DOHH2 (cell line): Measurements from ENCODE around the gene IKZF2.
A peak's percentile ranks its signal among the peaks of the same experiment; 100 is the strongest.

Source experiments
- H3F3A ChIP-seq: fragments of 200-600 bp; sonication (generic), shearing (Covaris generic); 2 replicates; pipeline ENCODE4 v1.6.0; 2016; ENCODE audit warnings: antibody characterized with exemption, mild to moderate bottlenecking; ENCODE audit not compliant: control insufficient read depth, insufficient read depth
- H3K27ac ChIP-seq: fragments of 200-600 bp; sonication (generic); 2 replicates; pipeline ENCODE4 v1.5.1; 2014; ENCODE audit warnings: low read depth, mild to moderate bottlenecking, low read length, moderate library complexity
- H3K27me3 ChIP-seq: fragments of 200-600 bp; sonication (generic); 2 replicates; pipeline ENCODE4 v1.6.1; 2014; ENCODE audit warnings: mild to moderate bottlenecking, low read length, mixed read lengths; ENCODE audit not compliant: control insufficient read depth
- H3K36me3 ChIP-seq: fragments of 200-600 bp; sonication (generic); 2 replicates; pipeline ENCODE4 v1.6.1; 2014; ENCODE audit warnings: mild to moderate bottlenecking, low read length, moderate library complexity, mixed read lengths; ENCODE audit not compliant: control insufficient read depth
- H3K4me1 ChIP-seq: fragments of 200-600 bp; sonication (generic); 2 replicates; pipeline ENCODE4 v1.6.1; 2014; ENCODE audit warnings: mild to moderate bottlenecking, low read length, mixed read lengths; ENCODE audit not compliant: control insufficient read depth
- H3K4me2 ChIP-seq: fragments of 200-600 bp; sonication (generic); 2 replicates; pipeline ENCODE4 v1.6.0; 2014; ENCODE audit warnings: mild to moderate bottlenecking, low read length, moderate library complexity
- H3K4me3 ChIP-seq: fragments of 200-600 bp; sonication (generic); 2 replicates; pipeline ENCODE4 v1.5.1; 2014; ENCODE audit warnings: mild to moderate bottlenecking, low read length, mixed read lengths
- H3K79me2 ChIP-seq: fragments of 200-600 bp; sonication (generic); 2 replicates; pipeline ENCODE4 v1.6.1; 2014; ENCODE audit warnings: mild to moderate bottlenecking, low read length, mixed read lengths; ENCODE audit not compliant: control insufficient read depth
- H3K9me2 ChIP-seq: fragments of 200-600 bp; sonication (generic); replicated peaks from 2 replicates; pipeline ENCODE4 v1.6.1; 2014; ENCODE audit warnings: mild to moderate bottlenecking, low read length, mixed read lengths; ENCODE audit not compliant: control insufficient read depth
- H3K9me3 ChIP-seq: fragments of 200-600 bp; sonication (generic); 2 replicates; pipeline ENCODE4 v1.6.1; 2014; ENCODE audit warnings: antibody characterized with exemption, low read length, mixed read lengths; ENCODE audit not compliant: control insufficient read depth, insufficient read depth
- H4K20me1 ChIP-seq: fragments of 200-600 bp; sonication (generic); 2 replicates; pipeline ENCODE4 v1.6.0; 2014; ENCODE audit warnings: low read depth, mild to moderate bottlenecking, antibody characterized with exemption, low read length, moderate library complexity; ENCODE audit not compliant: control insufficient read depth, insufficient read depth
- CTCF ChIP-seq: fragments of 200-600 bp; sonication (generic); IDR thresholded peaks from one replicate; pipeline ENCODE4 v1.5.1; 2014; ENCODE audit warnings: antibody characterized with exemption, mild to moderate bottlenecking, low read depth, low read length; ENCODE audit not compliant: poor library complexity, severe bottlenecking
- EZH2phosphoT487 ChIP-seq: fragments of 200-600 bp; sonication (generic); IDR thresholded peaks from 2 replicates; pipeline ENCODE4 v1.6.1; 2017; ENCODE audit warnings: borderline replicate concordance, mild to moderate bottlenecking, antibody characterized with exemption, low read length, moderate library complexity, mixed read lengths

The IKZF2 gene

DNA sequence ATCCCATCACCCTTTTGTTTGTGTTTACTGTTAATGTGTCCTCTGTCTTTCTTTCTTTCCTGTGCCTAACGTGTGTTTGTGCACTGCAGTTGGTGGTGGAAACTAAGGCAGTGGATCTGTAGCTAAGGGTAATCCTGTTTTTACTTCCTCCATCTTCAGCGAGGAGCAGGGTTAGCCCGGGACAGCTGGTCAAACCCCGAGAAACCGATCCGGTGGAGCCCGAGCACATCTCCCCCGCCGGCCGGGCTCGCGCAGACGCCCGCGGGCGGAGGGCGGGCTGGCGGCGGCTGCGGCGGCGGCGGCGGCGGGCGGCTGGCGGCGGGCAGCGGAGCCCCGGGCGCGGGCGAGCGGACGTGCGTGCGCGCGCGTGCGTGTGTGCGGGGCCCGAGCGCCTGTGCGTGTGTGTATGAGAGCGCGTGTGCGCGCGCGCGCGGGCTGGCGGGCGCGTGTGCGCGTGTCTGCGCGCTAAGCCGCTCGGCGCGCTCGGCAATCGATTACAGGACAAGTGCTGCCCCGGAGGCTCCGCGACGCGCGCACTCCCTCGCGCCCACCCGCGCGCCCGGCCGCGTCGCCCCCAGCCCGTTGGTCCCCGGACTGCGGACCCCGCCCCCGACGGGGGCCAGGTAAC, at the start of gene IKZF2:
Gene IKZF2 (minus strand): TSS at position 176 of the 628 bp plus-strand sequence. CDS start 2,983 bp downstream, outside the sequence.
- H3K27me3 ChIP-seq: no peaks in the 10 kb centered on the region
- peaks cover 56% of the 10 kb centered on the region for H3K79me2 ChIP-seq
- H3K4me3 ChIP-seq: peak within 1 kb of the TSS; percentile 91
- peak within 1 kb of the TSS; percentile 89 for H3K27ac ChIP-seq
- H4K20me1 ChIP-seq: no peaks in the 10 kb centered on the region
- peaks cover 20% of the 10 kb centered on the region for H3F3A ChIP-seq
- TF ChIP-seq EZH2phosphoT487 (no peak), CTCF (no peak)
- H3K4me2 ChIP-seq: peak within 1 kb of the TSS; percentile 93
- no peaks in the 10 kb centered on the region for H3K9me2 ChIP-seq
- peaks cover 15% of the 10 kb centered on the region for H3K36me3 ChIP-seq
- H3K4me1 ChIP-seq: peaks cover 59% of the 10 kb centered on the region
- no peaks in the 10 kb centered on the region for H3K9me3 ChIP-seq

GRCh38 chr2:213199871-213200270, 48.5 kb upstream of the IKZF2 start:
- H3K4me1 ChIP-seq: peaks cover 16% of the 10 kb centered on the region
- no peak overlapping the region for H3K4me2 ChIP-seq
- no peaks in the 10 kb centered on the region for H3K36me3 ChIP-seq
- H3K27me3 ChIP-seq: no peaks in the 10 kb centered on the region
- H3K79me2 ChIP-seq: no peaks in the 10 kb centered on the region
- H3F3A ChIP-seq: no peaks in the 10 kb centered on the region
- no peaks in the 10 kb centered on the region for H4K20me1 ChIP-seq
- H3K9me2 ChIP-seq: no peaks in the 10 kb centered on the region
- H3K9me3 ChIP-seq: peaks cover 5% of the 10 kb centered on the region; the same call in 1 of the 2 replicates
- H3K27ac ChIP-seq: no peak overlapping the region
- H3K4me3 ChIP-seq: no peak overlapping the region
- no peak for TF ChIP-seq EZH2phosphoT487
- no peak for TF ChIP-seq CTCF

DNA sequence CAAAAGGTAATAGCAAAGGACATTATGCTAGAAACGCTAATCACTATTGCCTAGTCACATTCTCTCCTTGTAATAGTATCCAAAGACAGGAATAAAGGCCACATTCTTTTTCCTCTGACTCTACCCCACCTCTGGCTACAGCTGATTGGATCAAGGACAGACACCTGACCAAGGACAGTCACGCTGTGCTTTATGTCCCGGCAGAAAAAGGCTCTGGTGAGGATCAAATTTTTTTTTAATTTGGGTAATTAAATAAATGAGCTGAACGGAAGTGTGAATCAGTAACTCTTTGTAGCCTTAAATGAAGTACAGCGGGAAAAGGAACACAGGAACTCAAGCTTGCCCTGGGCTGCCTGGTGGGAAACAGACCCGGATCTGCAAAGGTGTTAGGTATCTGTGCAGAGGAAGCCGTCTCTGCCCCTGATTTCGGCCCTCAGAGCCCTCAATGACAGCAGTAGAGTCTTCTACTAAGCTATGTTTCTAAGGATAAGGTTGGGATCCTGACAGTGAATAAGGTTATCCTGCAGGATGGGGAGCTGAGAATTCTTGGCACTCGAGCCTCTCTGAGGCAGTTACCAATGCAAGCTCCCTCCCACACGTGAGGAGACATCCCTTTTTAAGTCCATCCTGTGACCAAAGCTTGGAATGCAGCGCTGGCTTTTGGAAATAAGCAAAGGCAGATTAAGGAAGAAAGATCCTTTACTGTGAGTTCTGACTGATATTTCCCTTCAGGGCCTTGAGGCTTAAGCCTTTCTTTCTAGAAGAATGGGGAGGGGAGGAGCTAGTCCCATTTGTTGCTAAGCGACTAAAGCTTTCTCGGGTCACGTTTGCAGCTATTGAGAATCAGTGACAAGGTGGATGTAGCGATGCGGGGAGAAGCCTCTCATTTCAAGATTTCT, 37.8 kb upstream of the IKZF2 start:
- Histone ChIP-seq H3K27ac (no peak overlapping the region), H3K4me1 (peaks cover 33% of the 10 kb centered on the region), H4K20me1 (no peaks in the 10 kb centered on the region), H3K4me2 (peak overlapping the region; percentile 17), H3K9me2 (no peaks in the 10 kb centered on the region), H3K9me3 (no peaks in the 10 kb centered on the region), H3K27me3 (no peaks in the 10 kb centered on the region), H3K4me3 (no peak overlapping the region), H3F3A (no peaks in the 10 kb centered on the region), H3K79me2 (no peaks in the 10 kb centered on the region), H3K36me3 (no peaks in the 10 kb centered on the region)
- TF ChIP-seq EZH2phosphoT487: no peak
- TF ChIP-seq CTCF: no peak
